GM21447 (cell line): ENCODE results near the gene NAXD.
A peak's percentile ranks its signal among the peaks of the same experiment; 100 is the strongest.
"Not testable (repeated sequence)": the region's sequence is repeated elsewhere in the genome, so short reads cannot be mapped to it uniquely, and the experiment has no call there.

Experiments used
- ATAC-seq: cut with Tn5 transposase; IDR thresholded peaks from one replicate; pipeline ENCODE4 v1.9.1; 2021; ENCODE audit not compliant: unreplicated experiment

The NAXD gene

DNA sequence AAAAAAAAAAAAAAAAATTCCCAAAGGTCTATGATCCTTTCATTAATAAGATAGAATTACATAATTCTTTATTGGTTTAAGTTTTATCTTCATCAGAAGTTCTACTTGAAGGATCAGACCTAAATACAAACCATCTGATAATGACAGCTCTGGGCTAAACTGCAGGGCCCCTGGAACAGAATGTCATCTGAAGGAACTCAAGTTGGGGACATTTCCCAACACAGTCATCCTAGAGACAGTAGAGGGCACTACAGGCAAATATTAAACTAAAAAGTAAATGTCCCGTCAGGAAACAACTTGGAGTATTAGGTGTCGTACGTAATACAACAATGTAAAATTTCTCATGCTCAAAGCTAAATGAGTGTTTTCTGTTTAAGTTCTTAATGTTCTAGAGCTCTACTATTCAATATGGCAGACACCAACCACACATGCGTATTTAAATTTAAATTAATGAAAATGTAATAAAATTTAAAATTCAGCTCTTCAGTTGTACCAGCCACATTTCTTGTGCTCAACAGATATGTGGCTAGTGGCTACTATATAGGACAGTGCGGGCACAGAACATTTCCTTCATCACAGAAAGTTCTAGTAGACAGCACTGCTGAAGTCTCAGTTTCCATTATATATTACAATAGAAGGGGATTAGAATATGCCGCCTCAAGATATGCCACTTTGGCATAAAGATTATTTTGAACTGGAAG, 21.8 kb upstream of the NAXD start:
- ATAC-seq, result peak; percentile 75

DNA sequence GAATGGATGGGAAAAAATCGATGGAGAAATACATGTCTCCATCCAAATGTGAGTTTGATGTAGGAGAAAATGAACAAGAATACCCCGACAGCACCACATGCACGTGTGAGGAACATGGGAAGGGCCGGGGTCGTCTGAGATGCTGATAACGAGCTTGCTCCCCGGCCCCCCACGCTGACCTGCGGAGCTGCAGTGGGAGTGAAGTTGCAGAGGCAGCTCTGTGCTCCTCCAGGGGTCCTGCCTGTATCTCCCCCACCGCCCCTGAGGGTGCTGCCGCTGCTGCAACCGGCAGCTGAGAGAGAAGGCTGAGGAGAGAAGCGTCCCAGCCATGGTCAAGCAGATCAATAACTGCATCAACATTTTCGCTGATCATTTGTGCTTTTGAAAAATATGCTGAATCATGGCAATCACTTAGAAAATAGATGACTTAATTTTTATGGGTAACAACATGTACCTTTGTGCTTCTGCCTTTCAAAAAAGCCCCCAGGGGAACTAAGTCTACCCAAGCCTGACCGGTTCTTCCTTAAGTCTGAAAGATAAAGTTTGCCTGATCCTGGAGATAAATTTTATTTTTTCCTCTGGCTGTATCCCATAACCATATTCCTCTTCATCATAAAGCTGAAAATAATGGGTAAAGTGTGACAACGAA, 18.2 kb upstream of the NAXD start:
- no peak for ATAC-seq

DNA sequence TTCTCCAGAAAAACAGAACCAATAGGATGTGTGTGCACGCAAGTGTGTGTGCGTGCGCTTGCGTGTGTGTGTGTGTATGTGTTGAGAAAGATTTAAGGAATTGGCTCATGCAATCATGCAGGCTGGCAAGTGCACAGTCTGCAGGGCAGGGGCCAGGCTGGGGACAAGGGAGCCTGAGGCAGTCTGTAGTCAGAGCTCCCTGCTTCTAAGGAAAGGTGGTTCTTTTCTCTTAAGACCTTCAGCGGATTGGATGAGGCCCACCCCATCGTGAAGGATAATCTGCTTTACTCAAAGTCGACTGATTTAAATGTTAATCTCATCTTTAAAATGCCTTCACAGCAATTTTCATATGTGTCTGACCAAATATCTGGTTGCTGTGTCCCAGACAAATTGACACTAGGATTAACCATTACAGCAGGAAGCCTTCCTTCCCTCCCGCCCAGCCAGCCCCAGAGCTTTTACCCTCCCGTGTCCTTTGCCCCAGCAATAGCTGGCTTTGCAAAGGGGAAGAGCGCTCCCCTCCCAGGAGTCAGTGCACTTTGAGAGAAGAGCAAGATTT, 15.0 kb upstream of the NAXD start:
- ATAC-seq, result no peak

DNA sequence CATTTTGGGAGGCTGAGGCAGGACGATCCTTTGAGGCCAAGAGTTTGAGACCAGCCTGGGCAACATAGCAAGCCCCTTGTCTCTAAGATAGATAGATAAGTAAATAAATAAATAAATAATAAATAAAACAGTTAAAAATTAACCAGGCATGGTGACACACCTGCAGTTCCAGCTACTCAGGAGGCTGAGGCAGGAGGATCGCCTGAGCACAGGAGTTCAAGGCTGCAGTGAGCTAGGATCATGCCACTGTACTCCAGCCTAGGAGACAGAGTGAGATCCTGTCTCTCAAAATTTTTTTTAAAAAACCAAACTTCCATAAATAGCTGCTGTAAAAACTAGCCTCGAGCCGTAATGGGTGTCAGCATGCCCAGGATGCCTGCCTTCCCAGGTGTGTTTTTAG, 14.4 kb upstream of the NAXD start:
- no peak for ATAC-seq

DNA sequence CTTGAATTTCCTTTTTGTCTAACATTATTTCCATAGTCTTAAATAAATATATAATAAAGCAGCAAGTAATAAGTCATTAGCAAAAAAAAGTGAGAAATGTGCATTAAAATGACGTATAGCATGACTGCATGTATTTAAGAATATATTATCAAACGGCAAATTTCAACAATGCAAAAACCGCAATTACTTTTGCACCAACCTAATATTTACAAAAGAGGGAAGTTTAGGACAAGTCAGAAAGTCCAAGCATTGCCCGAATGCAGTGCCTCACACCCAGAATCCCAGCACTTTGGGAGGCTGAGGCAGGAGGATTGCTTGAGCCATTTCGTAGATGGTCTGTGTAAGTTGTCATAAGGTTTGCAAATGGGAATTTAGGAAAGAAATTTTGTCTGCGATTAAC, 10.2 kb upstream of the NAXD start:
- ATAC-seq, result no peak

DNA sequence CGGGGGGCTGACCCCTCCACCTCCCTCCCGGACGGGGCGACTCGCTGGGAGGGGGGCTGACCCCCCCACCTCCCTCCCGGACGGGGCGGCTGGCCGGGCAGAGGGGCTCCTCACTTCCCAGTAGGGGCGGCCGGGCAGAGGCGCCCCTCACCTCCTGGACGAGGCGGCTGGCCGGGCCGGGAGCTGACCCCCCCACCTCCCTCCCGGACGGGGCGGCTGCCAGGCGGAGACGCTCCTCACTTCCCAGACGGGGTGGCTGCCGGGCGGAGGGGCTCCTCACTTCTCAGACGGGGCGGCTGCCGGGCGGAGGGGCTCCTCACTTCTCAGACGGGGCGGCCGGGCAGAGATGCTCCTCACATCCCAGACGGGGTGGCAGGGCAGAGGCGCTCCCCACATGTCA, 9.1 kb upstream of the NAXD start:
- not testable (repeated sequence) for ATAC-seq

DNA sequence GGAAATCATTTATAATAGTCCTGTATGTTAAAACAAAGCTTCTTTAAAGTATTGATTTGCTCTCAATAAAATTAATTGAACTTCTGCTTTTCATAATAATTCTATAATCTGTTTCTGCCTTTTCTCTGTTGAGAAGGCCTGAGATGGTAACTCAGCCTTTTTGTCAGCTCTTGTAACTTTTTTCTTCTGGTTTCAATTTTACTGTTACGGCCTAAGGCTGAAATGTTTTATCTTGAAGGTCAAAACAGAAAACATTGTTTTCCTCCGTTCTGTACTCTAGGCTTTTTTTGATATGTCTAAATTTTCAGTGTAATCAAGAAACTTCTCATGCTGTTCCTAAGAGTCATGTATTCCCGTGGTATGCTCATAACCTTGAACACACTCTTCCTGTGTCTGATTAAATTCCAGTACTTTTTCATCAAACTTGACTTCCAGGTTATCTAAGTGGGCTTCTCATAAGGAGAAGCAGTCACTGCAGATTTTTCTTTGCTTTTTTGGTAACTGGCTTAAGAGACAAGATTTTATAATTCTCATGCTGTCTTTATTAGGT, 7.6 kb upstream of the NAXD start:
- no peak for ATAC-seq

DNA sequence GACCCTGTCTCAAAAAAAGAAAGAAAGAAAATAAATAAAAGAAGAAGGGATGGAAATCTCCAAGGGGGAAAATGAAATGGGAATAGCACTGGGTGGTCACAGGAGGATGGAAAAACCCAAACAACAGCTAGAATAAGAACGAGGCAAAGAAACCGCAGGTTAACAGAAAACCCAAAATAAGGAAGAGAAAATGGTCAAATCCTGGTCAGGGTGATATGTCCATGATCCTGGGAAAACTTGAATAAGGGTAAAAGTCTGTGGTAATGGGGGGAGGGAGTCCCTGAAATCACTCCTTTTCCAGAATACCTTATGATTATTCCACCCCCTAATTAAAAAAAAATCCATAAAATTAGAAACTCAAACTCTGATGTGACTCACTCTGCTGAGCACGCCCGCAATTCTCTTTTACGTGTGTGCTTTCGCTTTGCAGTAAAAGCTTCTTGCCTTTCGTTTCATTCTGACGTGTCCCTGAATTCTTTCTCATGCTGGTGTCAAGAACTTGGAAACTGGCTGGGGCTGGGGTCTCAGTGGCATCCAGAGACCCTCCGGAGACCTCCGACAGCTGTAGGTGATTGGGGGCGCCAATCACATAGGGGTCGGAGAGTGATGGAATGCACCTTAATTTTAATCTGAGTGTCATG, 4.3 kb upstream of the NAXD start:
- no peak for ATAC-seq

DNA sequence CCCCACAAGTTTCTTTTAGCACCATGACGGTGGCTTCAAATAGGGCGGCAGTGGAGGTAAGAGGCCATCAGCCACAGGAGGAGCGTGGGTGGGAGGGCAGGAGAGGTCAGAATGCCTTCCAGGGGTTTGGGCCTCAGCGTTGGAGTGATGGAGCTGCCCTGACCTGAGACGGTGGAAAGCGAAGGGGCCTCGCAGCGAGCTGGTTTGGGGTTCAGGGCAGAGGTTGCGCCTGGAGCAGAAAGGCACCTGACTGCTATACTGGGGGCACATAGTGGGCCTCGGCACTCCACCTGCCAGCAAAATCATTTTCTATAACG, 382 bp upstream of the NAXD start:
- no peak for ATAC-seq

DNA sequence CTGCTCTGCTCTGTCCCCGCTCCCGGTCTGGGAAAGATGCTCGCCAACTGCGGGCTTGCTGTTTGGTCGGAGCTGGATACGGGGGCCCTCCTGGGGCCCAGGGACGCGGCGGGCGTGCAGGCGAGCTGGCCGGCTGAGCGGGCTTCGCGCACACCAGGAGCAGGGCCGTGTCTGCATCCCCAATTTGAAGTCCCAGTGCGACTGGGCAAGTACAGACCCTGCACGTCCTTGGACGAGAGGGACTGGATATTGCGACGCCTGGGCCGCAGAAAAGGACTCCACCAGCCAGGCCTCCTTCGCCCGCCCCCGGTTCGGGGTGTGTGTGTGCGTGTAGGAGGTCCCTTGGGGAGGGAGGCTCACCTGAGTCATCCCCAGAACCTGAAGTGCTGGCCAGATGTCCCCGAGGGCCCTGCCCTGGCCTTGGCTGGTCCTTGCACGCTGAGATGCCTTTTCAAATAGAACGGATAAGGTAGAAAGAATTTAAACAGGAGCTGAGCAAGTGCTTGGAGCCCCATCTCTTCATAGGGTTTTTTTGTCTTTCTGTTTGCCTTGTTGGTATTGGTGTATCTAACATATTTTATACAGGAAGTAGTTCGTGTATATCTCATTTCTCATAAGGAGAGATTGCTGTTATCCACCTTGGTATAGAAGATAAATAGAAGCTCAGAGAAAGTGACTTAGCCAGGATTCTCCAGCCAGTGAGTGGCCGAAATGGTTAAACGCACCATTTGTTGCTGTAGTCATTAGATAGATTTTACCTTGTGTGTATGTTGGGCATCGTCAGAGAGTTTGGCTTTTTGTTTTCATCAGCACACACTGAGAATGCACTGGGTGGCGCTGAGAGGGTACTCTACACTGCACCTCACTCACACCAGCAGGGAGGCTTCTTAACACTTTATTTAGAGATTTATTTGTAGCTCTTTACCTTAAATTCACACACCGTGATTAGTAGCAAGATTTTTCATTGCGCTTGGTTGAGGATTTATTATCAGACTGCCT, 1.1 kb downstream of the NAXD start:
- peak; percentile 52 for ATAC-seq

DNA sequence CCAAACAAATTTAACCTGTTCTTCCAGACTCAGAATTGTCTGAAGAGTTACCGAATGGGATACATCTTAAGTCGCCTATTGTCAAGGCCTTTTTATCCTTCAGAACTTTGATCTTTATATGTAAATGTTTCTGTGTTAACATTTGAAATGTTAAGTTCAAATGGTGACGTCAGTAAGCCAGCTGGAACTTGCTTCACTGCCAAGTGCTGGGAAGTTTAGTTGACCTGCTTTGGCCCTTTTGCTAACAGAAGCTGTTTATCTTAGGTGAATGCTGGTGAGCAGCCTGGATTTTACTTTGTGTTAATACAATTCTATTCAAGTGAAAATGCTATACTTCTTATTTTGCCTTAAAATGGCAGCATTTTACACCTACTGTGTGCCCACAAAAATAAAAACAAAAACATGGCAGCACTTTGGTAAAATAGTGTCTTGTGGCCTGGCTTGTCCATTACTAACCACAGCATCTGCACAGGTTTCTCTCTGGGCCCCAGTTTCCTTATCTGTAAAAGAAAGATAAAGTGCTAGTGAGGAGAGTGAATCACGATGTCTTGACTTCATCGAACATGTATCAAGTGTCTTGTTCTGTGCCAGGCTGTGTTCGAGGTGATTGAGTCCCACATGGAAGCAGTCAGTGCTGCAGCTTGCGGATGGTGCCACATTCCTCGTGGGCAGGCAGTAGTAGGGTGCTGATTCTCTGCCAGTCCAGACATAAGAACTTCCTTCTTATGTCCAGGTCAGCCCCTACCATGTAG, 2.2 kb downstream of the NAXD start:
- no peak for ATAC-seq

DNA sequence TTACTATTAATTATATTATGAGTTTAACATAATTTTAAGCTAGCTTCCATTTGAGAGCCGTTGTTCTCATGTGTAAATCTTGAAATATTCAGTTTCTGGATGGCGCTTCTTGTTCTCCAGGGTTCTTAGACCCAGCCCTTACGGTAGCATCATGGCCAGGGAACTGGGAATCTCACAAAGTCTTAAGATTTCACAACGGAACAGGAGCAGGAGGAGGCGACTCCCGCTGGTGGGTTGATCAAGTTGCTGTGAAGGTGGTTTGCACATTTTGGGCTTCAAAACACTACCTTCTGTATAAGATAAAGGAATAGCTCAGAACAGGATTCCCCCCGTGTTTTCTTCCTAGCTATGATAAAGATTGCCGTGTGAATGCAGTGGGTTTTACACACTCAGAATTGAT, 2.8 kb downstream of the NAXD start:
- ATAC-seq, result no peak

DNA sequence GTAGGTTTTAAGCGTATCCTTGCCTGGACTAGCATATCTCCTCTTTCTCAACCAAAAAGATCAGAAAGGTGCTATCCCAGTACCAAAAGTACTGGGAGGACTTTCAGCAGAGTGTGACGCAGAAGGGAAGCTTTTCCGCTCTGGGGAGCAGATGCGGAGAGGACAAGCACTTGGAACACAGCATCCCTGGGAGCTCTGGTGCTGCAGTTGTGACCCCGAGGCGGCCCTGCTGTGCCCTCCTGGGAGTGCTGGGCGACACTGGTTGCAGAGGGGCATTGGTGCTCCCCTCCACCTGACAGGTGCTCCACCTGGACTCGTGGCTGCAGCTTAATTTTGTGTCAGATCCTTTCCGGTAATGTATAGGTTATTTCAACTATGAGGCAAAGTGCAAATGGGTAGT, 3.4 kb downstream of the NAXD start:
- no peak for ATAC-seq

DNA sequence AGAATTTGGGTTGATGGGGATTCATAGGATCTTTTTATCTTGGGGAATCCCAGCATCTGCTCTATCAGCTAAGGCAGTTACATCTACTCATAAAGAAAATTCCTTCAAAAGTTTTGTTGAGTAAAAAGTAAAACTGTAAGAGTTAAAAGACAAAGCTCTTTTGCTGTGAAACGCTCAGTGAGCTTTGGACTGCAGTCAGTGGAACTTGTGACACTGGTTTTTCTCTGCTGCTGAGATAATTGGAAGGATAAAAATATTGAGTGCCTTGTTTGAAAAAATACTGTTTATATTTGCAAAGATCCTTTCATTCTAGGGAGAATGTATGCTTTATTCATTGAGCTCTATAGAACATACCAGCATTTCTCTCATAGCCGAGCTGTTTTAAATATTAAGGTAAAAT, 5.3 kb downstream of the NAXD start:
- no peak for ATAC-seq

DNA sequence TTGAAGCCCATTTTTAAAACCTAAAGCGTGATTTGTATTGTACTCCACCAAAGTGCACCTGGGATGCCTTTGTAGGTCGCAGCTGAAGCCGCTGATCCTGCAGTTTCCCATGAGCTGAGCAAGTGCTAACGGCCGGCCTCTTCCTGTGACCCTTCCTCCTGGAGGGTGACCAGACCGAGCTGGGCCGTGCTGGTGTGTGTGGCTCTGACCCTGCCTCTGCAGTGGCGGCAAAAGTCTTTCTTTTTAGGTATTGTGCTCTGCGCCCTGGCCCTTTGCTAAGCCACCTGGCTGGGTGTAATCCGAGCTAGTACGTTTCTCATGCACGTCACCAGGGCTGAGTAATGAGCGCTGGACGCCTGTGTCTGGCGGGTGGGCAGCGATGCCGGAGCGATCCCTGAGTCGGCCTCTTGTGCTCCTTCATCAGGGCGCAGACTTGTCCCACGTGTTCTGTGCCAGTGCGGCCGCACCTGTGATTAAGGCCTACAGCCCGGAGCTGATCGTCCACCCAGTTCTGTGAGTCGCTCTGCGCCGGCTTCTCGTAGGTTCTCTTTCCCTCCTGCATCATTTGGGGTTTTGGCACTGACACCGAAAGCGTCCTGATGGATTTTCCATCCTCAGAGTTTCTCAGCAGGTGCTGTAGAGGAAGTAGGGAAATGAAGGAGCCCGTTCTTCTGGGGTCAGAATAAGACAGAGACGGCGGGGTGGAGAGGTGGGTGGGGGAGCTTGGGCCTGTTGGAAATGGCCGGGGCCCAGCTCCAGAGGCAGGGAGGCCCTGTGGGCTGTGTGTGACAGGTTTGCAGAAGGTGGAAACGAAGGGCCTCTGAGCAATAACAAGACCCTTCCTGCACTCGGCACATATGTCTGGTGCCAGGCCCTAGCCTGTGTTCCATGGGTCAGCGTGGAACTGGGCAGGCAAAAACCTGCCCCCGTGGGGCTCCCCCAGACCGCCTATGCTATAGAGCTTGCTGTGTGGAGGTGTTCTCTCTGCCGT, 9.7 kb downstream of the NAXD start:
- no peak for ATAC-seq

DNA sequence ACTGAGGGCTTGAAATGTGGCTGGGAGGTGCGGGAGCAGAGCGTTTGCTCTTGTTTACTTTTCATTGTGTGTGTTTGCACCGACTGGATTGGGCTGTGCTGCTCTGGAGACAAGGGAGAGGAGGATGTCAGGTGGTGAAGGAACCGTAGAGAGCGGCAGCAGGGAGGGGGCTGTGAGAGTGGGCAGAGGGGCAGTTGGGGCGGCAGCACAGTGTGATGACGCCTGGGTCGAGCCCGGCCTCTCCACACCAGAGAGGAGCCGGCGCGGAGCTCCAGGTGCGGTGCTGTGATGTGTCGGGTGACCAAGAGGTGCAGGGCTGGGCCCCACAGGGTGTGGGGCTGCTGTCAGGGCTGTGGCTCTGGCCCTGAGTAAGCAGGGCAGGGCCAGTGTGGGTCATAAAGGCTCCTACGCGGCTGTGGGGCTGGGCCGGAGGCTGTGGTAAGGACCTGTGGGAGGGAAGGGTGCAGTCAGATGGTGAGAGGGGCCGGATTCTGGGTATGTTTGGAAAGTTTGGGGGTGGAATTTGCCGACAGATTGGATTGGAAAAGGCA, 10.5 kb downstream of the NAXD start:
- ATAC-seq, result no peak

DNA sequence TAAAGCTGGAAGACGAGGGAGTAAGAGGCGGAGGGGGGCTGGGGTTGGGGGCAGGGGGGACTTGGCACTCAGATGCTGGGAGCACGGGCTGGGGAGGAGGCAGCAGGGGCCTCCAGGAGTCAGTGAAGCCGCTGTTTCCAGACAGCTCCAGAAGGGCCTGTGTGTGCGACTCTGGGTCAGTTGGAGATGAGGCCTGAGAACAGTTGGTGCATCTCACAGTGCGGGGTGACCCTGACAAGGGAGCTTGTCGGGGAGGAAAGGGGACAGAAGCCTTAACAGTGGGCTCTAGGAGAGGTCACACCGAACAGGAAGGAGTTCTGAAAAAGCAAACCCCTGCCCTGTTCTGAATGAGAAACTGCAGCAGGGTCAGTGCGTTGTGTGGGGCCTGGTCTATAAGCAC, 11.2 kb downstream of the NAXD start:
- no peak for ATAC-seq

DNA sequence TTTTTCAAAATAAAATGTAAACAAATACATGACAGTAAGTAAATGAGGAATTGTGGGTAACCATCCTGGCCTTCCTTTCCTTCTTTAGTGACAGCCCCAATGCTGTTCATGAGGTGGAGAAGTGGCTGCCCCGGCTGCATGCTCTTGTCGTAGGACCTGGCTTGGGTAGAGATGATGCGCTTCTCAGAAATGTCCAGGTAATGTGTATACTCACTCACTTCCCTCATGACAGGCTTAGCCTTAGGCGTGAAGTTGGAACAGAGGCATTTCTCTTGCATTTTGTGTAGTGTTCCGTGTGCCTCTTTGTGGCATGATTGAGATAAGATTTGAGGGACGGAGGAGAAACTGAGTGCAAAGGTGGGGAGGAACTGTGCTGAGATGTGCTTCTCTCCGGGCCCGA, 12.0 kb downstream of the NAXD start:
- ATAC-seq, result no peak
